HepG2 (cell line): ENCODE results near the gene SYCP2L. TPM values are rescaled to one million over a fixed set of nuclear protein-coding genes. Genes with fewer than 3 reads are reported as not detected.

Source experiments
- AGO1 ChIP-seq: fragments of 200-400 bp; formaldehyde crosslinking; IDR thresholded peaks from 2 replicates; pipeline ENCODE4 v1.6.1; 2017; ENCODE audit warnings: mild to moderate bottlenecking, low read depth, low read length, moderate library complexity; ENCODE audit not compliant: poor library complexity, severe bottlenecking
- ARHGAP35 ChIP-seq: sonication (generic); formaldehyde crosslinking; IDR thresholded peaks from 2 replicates; pipeline ENCODE4 v1.9.0; 2022; ENCODE audit warnings: mild to moderate bottlenecking, inconsistent platforms, moderate library complexity, missing genetic modification reagents, borderline replicate concordance
- HIC2 ChIP-seq: sonication (generic); formaldehyde crosslinking; IDR thresholded peaks from 2 replicates; pipeline ENCODE4 v1.9.0; 2022; ENCODE audit warnings: low read depth, missing genetic modification reagents
- JDP2 ChIP-seq: sonication (generic); formaldehyde crosslinking; IDR thresholded peaks from 2 replicates; pipeline ENCODE4 v1.8.1; 2022; ENCODE audit warnings: missing genetic modification reagents, borderline replicate concordance
- KDM5A ChIP-seq: fragments of 200-600 bp; sonication (generic); IDR thresholded peaks from 2 replicates; pipeline ENCODE4 v1.7.0; 2018; ENCODE audit warnings: antibody characterized with exemption, mild to moderate bottlenecking, low read length, borderline replicate concordance
- SIX4 ChIP-seq: sonication (generic); formaldehyde crosslinking; IDR thresholded peaks from 2 replicates; pipeline ENCODE4 v1.4.0; 2020; ENCODE audit warnings: missing genetic modification reagents
- SMC3 ChIP-seq: IDR thresholded peaks from 2 replicates; pipeline ENCODE4 v1.6.1; 2011; ENCODE audit warnings: low read length, improper control_type of control experiment
- SPEN ChIP-seq: sonication (generic); formaldehyde crosslinking; IDR thresholded peaks from 2 replicates; pipeline ENCODE4 v1.5.1; 2020; ENCODE audit warnings: low read depth, mild to moderate bottlenecking, missing genetic modification reagents
- TEF ChIP-seq: sonication (generic); formaldehyde crosslinking; IDR thresholded peaks from 2 replicates; pipeline ENCODE4 v1.5.0; 2020; ENCODE audit warnings: missing genetic modification reagents
- TP53 ChIP-seq: sonication (generic); formaldehyde crosslinking; conservative IDR thresholded peaks from 2 replicates; pipeline ENCODE4 v1.4.0; 2020; ENCODE audit warnings: missing genetic modification reagents
- ZKSCAN8 ChIP-seq: IDR thresholded peaks from 2 replicates; pipeline ENCODE4 v1.6.1; 2016; ENCODE audit warnings: borderline replicate concordance, missing genetic modification reagents, missing compliant biosample characterization
- ZMAT3 ChIP-seq: sonication (generic); formaldehyde crosslinking; conservative IDR thresholded peaks from 2 replicates; pipeline ENCODE4 v1.7.0; 2021; ENCODE audit warnings: missing genetic modification reagents
- ZNF142 ChIP-seq: sonication (generic); formaldehyde crosslinking; IDR thresholded peaks from 2 replicates; pipeline ENCODE4 v1.4.0; 2020; ENCODE audit warnings: missing genetic modification reagents
- ZNF614 ChIP-seq: IDR thresholded peaks from 2 replicates; pipeline ENCODE4 v1.6.1; 2018; ENCODE audit warnings: missing biosample characterization, missing genetic modification reagents, inconsistent platforms, borderline replicate concordance
- ZUFSP ChIP-seq: sonication (generic); formaldehyde crosslinking; IDR thresholded peaks from 2 replicates; pipeline ENCODE4 v1.9.0; 2021; ENCODE audit warnings: missing genetic modification reagents, mild to moderate bottlenecking, borderline replicate concordance
- polyA plus RNA-seq, 8 experiments: library from polyadenylated mRNA; depleted of rRNA in 3 of 8; stranded (reverse) in 7 of 8; unstranded in 1 of 8; fragments of >200 nt; fragmentation: Illumina TruSeq in 4 of 8; extraction: Trizol in 4 of 8; gene quantifications; 2 replicates each; pipeline versions ENCODE4 v1.2.1 to v1.2.3, GENCODE V29; 2011 to 2016; ENCODE audit warnings: low read depth in 4 of 8, missing spikeins in 1 of 8, mixed read lengths in 1 of 8; ENCODE audit not compliant: insufficient read depth in 1 of 8
- total RNA-seq, 5 experiments: library from RNA; depleted of rRNA; stranded (reverse); fragments of >200 nt; fragmentation: Illumina TruSeq; extraction: Trizol; gene quantifications; 2 replicates each; pipeline ENCODE4 v1.2.3, GENCODE V29; 2016; ENCODE audit warnings: low read depth in 1 of 5
- TF ChIP-seq, protein P1 (sequence below): sonication (generic); formaldehyde crosslinking; IDR thresholded peaks from 2 replicates; pipeline ENCODE4 v1.5.0; 2020; ENCODE audit warnings: missing genetic modification reagents

The SYCP2L gene
- total and polyA plus RNA-seq, 2 of the 13 experiments (the other 11 are each of a cell fraction or from before 2014, with no cell fraction given), result 0.22 to 0.54 TPM

DNA sequence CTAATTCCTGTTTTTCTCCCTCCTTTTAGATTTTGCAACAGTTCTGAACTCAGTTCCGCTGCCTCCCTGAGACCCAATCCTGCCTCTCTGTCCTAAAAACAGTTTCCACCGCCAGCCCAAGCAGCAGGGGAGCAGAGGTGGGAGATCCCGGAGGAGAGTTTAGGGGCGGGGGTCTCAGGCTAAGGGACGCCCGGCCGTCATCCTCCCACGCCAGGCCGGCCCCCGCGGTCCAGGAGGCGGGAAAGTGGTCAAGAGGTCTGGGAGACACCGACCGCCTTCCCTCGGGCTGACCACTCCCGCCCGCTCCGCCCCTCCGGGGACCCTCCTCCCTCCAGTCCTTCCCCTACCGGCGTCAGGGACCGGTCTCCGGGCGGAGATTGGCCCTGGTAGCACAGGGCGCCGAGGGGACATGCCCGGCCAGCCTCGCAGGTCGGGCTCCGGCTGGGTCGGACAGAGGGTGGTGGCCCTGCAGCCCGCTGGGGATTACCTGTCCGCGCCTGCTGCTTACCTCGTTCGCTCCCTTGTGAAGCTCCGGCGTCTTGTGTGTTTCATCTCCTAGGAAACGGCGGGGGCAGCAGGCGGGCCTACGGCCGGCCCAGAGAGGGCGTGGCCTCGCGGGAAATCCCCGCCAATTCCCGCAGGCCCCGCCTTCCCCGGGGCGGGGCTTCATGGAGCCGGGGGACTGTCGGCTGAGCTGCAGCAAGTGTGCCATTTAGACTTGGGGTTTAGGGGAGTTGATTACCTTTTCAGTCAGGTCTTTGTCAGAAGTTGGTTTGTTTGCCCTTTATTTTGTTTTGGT, 48.7 kb upstream of the SYCP2L start, which contains the start of gene MAK (continued):
- TF ChIP-seq ZNF142 (CRISPR knock-in tag), result 0 out of 2 replicates have a peak, but pooled peaks have one; percentile 26
- TF ChIP-seq ARHGAP35 (CRISPR knock-in tag), result no peak
- TF ChIP-seq ZNF614 (CRISPR knock-in tag), result no peak
- TF ChIP-seq SIX4 (CRISPR knock-in tag), result no peak
- TF ChIP-seq, protein P1, sequence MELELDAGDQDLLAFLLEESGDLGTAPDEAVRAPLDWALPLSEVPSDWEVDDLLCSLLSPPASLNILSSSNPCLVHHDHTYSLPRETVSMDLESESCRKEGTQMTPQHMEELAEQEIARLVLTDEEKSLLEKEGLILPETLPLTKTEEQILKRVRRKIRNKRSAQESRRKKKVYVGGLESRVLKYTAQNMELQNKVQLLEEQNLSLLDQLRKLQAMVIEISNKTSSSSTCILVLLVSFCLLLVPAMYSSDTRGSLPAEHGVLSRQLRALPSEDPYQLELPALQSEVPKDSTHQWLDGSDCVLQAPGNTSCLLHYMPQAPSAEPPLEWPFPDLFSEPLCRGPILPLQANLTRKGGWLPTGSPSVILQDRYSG (CRISPR knock-in tag), result 0 out of 2 replicates have a peak, but pooled peaks have one; percentile 73
- no peak; the same call in 1 of the 2 replicates for TF ChIP-seq TP53 (CRISPR knock-in tag)
- no peak for TF ChIP-seq ZUFSP
- TF ChIP-seq HIC2, result no peak
- TF ChIP-seq JDP2 (CRISPR knock-in tag), result no peak
- TF ChIP-seq TEF (CRISPR knock-in tag), result no peak
- TF ChIP-seq KDM5A, result no peak
- no peak for TF ChIP-seq ZMAT3 (CRISPR knock-in tag)
- no peak for TF ChIP-seq ZKSCAN8
- 0 out of 2 replicates have a peak, but pooled peaks have one; percentile 17 for TF ChIP-seq SPEN (CRISPR knock-in tag)
- no peak for TF ChIP-seq SMC3
- TF ChIP-seq AGO1, result no peak
